Astrocyte (in vitro differentiated cells and primary cell): ENCODE measurements around the gene ALOXE3. TPM values are rescaled to one million over a fixed set of nuclear protein-coding genes. Genes with fewer than 3 reads are reported as not detected.

ENCODE experiments used
- DNase-seq: peaks from one replicate; pipeline ENCODE4 v3.0.0-alpha.2; 2010; ENCODE audit warnings: low read depth
- FAIRE-seq: peaks from 2 replicates; lab custom pipeline; 2011; peaks lifted over from hg19 to GRCh38; lab: Jason Lieb, UNC
- H2AFZ ChIP-seq: 2 replicates; pipeline ENCODE4 v1.6.0; 2012; ENCODE audit warnings: low read depth, low read length, inconsistent platforms
- H3K27ac ChIP-seq: 2 replicates; pipeline ENCODE4 v1.5.1; 2011; ENCODE audit warnings: low read depth, low read length, inconsistent platforms
- H3K27me3 ChIP-seq: 2 replicates; pipeline ENCODE4 v1.6.0; 2011; ENCODE audit warnings: low read length, inconsistent platforms; ENCODE audit not compliant: insufficient read depth
- H3K36me3 ChIP-seq: 2 replicates; pipeline ENCODE4 v1.5.1; 2011; ENCODE audit warnings: low read length, inconsistent platforms; ENCODE audit not compliant: insufficient read depth
- H3K4me1 ChIP-seq: 2 replicates; pipeline ENCODE4 v1.5.1; 2011; ENCODE audit warnings: low read length, inconsistent platforms; ENCODE audit not compliant: insufficient read depth
- H3K4me2 ChIP-seq: 2 replicates; pipeline ENCODE4 v1.6.0; 2012; ENCODE audit warnings: low read length, inconsistent platforms
- H3K4me3 ChIP-seq: 2 replicates; pipeline ENCODE4 v1.5.1; 2011; ENCODE audit warnings: low read depth, mild to moderate bottlenecking, low read length, inconsistent platforms; ENCODE audit not compliant: insufficient read depth
- H3K79me2 ChIP-seq: 2 replicates; pipeline ENCODE4 v1.6.0; 2012; ENCODE audit warnings: mild to moderate bottlenecking, low read length, inconsistent platforms; ENCODE audit not compliant: insufficient read depth
- H3K9ac ChIP-seq: 2 replicates; pipeline ENCODE4 v1.6.0; 2012; ENCODE audit warnings: mild to moderate bottlenecking, low read length, inconsistent platforms
- H3K9me3 ChIP-seq: 2 replicates; pipeline ENCODE4 v1.5.1; 2012; ENCODE audit warnings: low read depth, mild to moderate bottlenecking, low read length, inconsistent platforms; ENCODE audit not compliant: insufficient read depth
- H4K20me1 ChIP-seq: 2 replicates; pipeline ENCODE4 v1.6.0; 2012; ENCODE audit warnings: low read length, inconsistent platforms; ENCODE audit not compliant: insufficient read depth
- H3K27ac Mint-ChIP-seq: one replicate; pipeline ENCODE4 v1.8.0; 2021; ENCODE audit warnings: mild to moderate bottlenecking, mixed read lengths; ENCODE audit not compliant: unreplicated experiment
- H3K27me3 Mint-ChIP-seq: one replicate; pipeline ENCODE4 v1.8.0; 2021; ENCODE audit warnings: low read depth, mixed read lengths; ENCODE audit not compliant: unreplicated experiment
- H3K36me3 Mint-ChIP-seq: one replicate; pipeline ENCODE4 v1.8.0; 2021; ENCODE audit warnings: low read depth, mixed read lengths; ENCODE audit not compliant: unreplicated experiment
- H3K4me1 Mint-ChIP-seq: one replicate; pipeline ENCODE4 v1.8.0; 2021; ENCODE audit warnings: low read depth, mixed read lengths; ENCODE audit not compliant: unreplicated experiment
- H3K4me3 Mint-ChIP-seq: one replicate; pipeline ENCODE4 v1.8.0; 2021; ENCODE audit warnings: mild to moderate bottlenecking, moderate library complexity, mixed read lengths; ENCODE audit not compliant: unreplicated experiment
- H3K9me3 Mint-ChIP-seq: one replicate; pipeline ENCODE4 v1.8.0; 2021; ENCODE audit warnings: mild to moderate bottlenecking, mixed read lengths; ENCODE audit not compliant: unreplicated experiment
- CTCF ChIP-seq: IDR thresholded peaks from 2 replicates; pipeline ENCODE4 v1.5.1; 2011; ENCODE audit warnings: low read depth, mild to moderate bottlenecking, inconsistent platforms, low read length, moderate library complexity; ENCODE audit not compliant: insufficient read depth
- EZH2 ChIP-seq: IDR thresholded peaks from 2 replicates; pipeline ENCODE4 v1.6.1; 2012; ENCODE audit warnings: mild to moderate bottlenecking, low read length, inconsistent platforms; ENCODE audit not compliant: insufficient read depth
- total RNA-seq: library from RNA; stranded (reverse); gene quantifications from 2 replicates; pipeline ENCODE4 v1.2.1, GENCODE V29; 2021

ALOXE3 gene
- total RNA-seq, 1 donor from 2014 or later, result 0.82 TPM

- FAIRE-seq (no peak), DNase-seq (no peak)
- Histone ChIP-seq H3K27me3 (peaks cover 70% of the 10 kb centered on the region), H3K36me3 (no peaks in the 10 kb centered on the region), H3K4me2 (no peak overlapping the region), H3K4me3 (no peak overlapping the region), H3K27ac (no peak overlapping the region), H3K79me2 (no peaks in the 10 kb centered on the region), H2AFZ (no peak overlapping the region), H3K9ac (no peak overlapping the region), H3K4me1 (peaks cover 6% of the 10 kb centered on the region), H4K20me1 (no peaks in the 10 kb centered on the region), H3K9me3 (no peaks in the 10 kb centered on the region)
- H3K4me1 Mint-ChIP-seq, result peaks cover 4% of the 10 kb centered on the region
- no peak for TF ChIP-seq EZH2
- no peak for TF ChIP-seq CTCF
- H3K27ac Mint-ChIP-seq, result no peak overlapping the region
- peaks cover 1% of the 10 kb centered on the region for H3K36me3 Mint-ChIP-seq
- H3K9me3 Mint-ChIP-seq, result no peaks in the 10 kb centered on the region
- H3K4me3 Mint-ChIP-seq, result no peak overlapping the region
- peaks cover 86% of the 10 kb centered on the region for H3K27me3 Mint-ChIP-seq
Measured at GRCh38 chr17:8075574-8076342, 42.6 kb downstream of the ALOXE3 start.

GRCh38 chr17:8075081-8075480 lies 43.2 kb downstream of the ALOXE3 start:
- H3K27me3 Mint-ChIP-seq, result peaks cover 87% of the 10 kb centered on the region
- Histone ChIP-seq H3K27me3 (peaks cover 69% of the 10 kb centered on the region), H3K27ac (no peak overlapping the region), H3K79me2 (no peaks in the 10 kb centered on the region), H3K4me2 (no peak overlapping the region), H3K4me1 (peaks cover 6% of the 10 kb centered on the region), H2AFZ (no peak overlapping the region), H3K9ac (no peak overlapping the region), H3K36me3 (no peaks in the 10 kb centered on the region), H3K9me3 (no peaks in the 10 kb centered on the region), H3K4me3 (no peak overlapping the region), H4K20me1 (no peaks in the 10 kb centered on the region)
- no peak for DNase-seq
- H3K4me1 Mint-ChIP-seq, result peaks cover 4% of the 10 kb centered on the region
- no peak for FAIRE-seq
- peaks cover 1% of the 10 kb centered on the region for H3K36me3 Mint-ChIP-seq
- H3K9me3 Mint-ChIP-seq, result no peaks in the 10 kb centered on the region
- no peak overlapping the region for H3K4me3 Mint-ChIP-seq
- TF ChIP-seq EZH2 (no peak), CTCF (no peak)
- no peak overlapping the region for H3K27ac Mint-ChIP-seq

DNA sequence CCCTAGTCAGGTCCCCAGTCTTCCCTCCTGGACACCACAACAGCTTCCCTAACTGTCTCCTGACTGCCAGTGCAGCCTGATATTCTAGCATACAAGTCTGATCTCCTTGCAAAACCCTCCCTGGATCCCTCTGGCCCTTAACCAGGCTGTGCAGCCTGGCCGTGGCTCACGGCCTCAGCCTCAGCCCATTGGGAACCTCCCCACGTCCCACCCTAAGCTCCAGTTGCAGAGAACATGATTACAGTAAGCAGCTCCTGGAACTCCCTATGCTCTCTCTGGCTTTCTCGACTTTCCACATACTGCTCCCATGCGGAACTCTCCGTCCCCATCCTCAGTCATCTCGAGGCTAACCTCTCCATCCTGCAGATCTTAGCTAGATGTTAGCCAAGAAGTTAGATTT lies 43.8 kb downstream of the ALOXE3 start:
- Histone ChIP-seq H3K4me3 (no peak overlapping the region), H2AFZ (no peak overlapping the region), H3K36me3 (no peaks in the 10 kb centered on the region), H4K20me1 (no peaks in the 10 kb centered on the region), H3K9ac (no peak overlapping the region), H3K4me2 (no peak overlapping the region), H3K4me1 (peaks cover 4% of the 10 kb centered on the region), H3K27me3 (peaks cover 69% of the 10 kb centered on the region), H3K27ac (no peak overlapping the region), H3K79me2 (no peaks in the 10 kb centered on the region), H3K9me3 (no peaks in the 10 kb centered on the region)
- H3K4me1 Mint-ChIP-seq, result peaks cover 4% of the 10 kb centered on the region
- FAIRE-seq (no peak), DNase-seq (no peak)
- peaks cover 92% of the 10 kb centered on the region for H3K27me3 Mint-ChIP-seq
- no peak overlapping the region for H3K4me3 Mint-ChIP-seq
- no peaks in the 10 kb centered on the region for H3K9me3 Mint-ChIP-seq
- H3K27ac Mint-ChIP-seq, result no peak overlapping the region
- peaks cover 1% of the 10 kb centered on the region for H3K36me3 Mint-ChIP-seq
- TF ChIP-seq CTCF (no peak), EZH2 (no peak)
